NCI-H82 treated with DMSO at 0.1 percent for 48 hours (cell line): Measurements from ENCODE around the gene HMGB1.
A peak's percentile ranks its signal among the peaks of the same experiment; 100 is the strongest.

Source experiments
- DNase-seq: peaks from one replicate; lab custom pipeline; 2025; ENCODE audit not compliant: unreplicated experiment; lab: John Stamatoyannopoulos, UW

The HMGB1 gene

DNA sequence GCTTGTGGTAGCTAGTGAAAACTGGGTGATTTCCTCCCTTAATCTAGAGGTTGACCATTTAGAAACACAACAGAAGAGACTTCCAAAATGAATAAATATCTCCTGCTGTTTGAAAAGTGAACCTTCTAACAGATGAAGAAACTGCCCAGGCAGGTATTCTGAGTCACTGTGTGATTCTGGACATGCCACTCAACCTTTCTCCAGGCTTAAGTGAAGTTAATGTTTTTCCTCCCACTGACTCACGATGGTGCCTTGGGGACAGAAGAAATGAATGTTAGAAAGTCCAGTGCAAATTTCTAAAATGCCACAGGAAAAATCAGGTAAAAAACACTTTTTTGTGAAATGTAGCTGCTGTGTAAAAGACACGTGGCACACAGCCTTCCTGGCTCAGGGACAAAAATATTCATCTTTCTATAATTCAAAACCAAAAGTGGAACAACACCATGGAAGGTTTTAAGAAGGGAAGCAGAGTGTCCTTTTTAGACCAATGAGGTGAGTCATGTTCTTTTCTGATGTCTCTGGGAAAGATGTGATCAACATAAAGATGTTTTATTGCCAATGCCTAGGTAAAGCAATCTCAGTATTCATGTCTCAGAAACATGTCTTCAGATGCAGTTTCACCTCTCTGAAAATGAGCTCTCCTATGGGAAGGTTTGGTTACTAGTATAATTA is 34.3 kb downstream of the HMGB1 start:
- DNase-seq, result no peak

DNA sequence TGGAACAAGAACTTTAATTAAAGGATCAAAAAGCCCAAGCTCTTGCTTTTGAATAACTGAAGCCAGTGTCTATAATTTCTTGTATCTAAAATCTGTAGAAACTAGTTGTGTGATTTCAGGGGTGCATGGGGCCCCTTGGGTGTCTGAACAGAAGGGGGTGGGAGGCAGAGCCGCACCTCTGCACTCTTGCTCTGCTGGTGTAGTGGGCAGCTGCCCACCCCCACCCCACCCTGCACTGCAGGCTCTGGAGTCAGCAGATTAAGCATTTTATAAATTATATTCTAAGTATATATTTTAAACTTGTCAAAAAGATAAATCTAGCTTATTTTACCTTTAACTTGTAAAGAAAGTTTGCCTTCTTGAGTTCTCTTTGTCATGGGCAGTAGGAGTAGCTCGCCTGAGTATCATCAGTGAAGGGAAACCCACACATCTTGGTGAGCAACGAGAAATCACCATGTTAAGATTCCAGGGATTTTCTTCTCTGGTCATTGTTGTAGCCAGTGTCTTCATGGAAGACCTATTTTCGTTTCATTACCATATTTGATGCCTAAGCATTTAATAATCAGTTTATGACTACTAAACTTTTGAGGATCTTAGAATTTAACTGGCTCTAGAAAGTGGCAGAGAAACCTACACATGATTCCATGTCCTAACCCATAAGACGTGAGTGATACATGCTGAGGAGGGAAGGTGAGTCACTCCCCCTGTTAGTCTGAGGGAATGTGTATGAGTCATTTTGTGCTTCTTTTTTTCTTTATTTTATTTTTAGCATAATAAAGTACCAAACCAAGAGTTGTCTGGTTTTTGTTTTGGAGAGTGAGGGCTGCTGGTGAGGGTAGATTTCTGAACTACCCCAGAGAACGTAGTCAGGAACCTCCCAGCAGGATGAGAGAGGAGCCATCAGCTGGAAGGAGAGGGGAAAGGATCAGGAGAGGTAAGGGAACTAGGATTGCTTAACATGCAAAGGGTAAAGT is 35.7 kb downstream of the HMGB1 start:
- DNase-seq, result no peak

GRCh38 chr13:30429235-30429634 is 36.5 kb downstream of the HMGB1 start:
- DNase-seq, result no peak

- DNase-seq, result no peak
These were observed 41.8 kb downstream of the HMGB1 start for GRCh38 chr13:30423891-30424290.

DNA sequence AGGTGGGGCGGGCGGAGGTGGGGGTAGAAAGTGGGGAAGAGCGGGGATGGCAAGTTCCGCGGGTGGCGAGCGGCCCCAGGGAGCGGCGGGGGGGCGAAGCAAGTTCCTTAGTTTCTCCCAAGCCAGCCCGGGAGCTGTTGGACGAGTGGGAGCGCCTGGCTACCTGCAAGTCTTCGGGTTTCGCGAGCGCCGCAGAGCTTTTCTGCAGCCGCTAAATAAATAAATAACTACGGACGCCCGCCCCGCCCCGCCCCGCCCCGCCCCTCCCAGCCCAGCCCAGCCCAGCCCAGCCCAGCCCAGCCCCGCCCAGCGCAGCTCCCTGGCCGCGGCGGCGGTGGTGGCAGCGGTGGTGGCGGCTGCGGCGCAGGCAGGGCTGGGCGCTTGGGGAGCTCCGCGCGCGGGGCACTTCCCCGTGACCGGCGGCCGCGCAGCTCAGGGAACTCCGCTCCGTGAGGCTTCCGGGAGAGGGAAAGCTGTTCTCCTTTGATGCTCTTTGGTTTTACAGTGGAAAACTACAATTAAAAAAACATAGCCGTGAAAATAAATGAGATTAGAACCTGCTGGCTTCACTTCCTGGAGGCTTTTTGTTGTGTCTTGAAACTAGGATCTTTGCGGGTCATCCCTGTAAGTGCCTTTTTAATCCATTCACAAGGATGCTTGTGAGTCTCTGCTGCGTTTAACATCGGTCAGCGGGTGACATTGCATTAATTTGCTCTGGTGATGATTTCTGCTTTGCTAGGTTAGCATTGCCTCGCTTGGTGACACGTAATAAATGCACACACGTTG is 43.5 kb downstream of the HMGB1 start, which contains the start of gene UBE2L5:
UBE2L5 (plus strand) TSS at position 440 of the 786 bp plus-strand sequence. CDS start 5,498 bp downstream, outside the sequence.
- peak; percentile 67 for DNase-seq

DNA sequence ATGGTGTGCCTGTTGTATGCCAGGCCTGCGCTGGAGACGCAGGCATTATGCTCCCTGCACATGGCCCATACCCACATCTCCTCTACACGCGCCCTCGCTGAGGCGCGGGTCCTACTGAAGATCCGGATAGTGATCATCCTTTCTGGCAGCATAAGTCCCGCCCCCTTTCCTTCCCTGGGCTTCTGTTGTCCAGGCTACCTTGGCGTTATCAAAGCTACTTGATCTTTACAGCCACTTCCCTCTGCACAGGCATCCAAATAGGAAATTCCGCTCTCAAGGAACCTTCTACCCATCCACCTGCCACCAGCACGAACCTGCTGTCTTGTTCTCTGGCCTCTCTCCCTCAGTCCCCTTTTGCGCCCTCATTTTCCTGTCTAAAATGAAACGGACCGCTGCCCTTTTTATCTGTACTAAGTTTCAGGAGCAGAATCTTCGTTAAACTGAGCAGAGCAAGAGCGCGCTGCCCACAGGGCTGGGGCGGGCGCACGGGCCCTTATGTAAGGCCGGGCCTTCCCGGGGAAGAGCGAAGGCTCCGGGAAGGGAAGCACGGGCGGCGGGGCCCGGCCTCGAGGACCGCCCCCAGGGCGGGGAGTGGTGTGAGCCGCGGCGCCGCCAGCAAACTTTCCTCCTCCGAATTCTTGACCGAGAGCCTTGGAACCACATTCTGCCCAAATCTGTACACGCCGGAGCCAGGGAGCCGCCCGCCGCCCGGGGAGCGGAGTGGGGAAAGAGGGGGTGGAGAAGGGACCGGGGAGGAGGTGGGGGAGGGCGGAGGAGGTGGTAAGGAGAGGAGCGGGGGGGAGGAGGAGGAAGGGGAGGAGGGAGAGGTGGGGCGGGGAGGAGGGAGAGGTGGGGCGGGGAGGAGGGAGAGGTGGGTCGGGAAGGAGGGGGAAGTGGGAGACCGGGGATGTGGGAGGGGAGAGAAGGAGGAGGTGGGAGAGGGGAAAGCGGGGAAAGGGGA is 44.4 kb downstream of the HMGB1 start:
- peak; percentile 62 for DNase-seq

DNA sequence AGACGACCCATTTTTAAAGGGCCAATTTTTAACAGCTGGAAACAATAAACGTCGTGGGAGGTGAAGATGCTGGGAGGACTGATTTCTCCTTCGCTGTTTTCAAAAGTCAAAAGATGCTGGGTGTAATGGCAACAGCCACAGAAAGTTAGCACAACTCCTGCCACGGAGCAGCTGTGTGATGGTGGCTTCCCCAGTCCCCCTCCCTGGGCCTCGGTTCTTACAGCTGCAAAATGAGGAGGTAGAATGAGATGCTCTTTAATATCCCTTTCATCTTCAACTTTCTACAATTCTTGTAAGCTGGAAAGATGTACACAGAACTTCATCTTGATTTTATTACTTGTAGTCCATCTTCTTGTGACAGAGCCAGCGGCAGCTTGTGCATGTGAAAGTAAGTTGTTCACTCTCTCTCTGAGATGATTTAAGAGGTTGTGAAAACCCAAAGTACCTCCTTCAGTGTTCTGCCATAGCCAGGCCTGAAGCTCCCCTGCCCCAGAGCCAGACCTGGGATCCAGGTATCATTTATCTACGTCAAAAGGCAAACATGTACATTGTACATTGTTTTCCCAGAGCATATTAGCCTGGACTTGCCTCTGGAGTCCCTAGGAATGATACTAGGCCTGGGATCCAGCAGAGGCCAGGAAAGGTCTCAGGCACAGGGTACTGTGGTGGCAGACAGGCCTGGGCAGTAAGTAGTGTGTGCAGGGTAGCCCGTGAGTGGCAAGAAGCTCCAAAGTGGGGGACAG is 46.8 kb downstream of the HMGB1 start:
- no peak for DNase-seq

- DNase-seq, result no peak
These were observed 47.5 kb downstream of the HMGB1 start for GRCh38 chr13:30418075-30418716.

DNA sequence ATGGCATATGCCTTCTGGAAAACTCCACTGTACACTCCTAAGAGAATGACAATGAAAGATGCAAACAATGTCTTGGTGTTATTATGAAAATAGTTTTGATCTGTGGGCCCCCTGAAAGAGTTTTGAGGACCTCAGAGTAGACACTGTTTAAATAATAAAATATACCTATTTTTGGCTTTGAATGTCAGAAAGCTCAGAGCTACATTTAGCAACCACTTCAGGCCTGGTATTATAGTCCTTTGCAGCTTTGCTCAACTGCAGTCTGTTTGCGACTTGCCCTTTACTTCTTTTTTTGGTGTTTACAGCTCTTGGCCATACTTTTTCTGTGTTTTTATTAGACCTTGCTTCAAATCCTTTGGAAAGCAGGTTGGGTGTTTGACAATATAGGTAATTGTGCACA is 49.3 kb downstream of the HMGB1 start:
- DNase-seq, result no peak

DNA sequence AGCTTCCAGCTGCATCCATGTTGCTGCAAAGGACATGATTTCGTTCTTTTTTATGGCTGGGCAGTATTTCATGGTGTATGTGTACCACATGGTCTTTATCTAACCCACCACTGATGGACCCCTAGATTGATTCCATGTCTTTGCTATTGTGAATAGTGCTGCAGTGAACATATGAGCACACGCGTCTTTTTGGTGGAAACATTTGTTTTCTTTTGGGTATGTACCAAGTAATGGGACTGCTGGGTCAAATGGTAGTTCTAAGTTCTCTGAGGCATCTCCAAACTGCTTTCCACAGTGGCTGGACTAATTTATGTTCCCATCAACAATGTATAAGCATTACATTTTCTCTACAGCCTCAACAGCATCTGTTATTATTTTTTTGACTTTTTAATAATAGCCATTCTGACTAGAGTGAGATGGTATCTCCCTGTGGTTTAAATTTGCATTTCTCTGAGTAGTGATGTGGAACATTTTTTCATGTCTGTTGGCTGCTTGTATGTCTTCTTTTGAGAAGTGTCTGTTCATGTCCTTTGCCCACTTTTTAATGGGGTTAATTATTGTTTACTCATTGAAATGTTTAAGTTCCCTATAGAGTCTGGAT is 50.2 kb downstream of the HMGB1 start:
- no peak for DNase-seq

DNA sequence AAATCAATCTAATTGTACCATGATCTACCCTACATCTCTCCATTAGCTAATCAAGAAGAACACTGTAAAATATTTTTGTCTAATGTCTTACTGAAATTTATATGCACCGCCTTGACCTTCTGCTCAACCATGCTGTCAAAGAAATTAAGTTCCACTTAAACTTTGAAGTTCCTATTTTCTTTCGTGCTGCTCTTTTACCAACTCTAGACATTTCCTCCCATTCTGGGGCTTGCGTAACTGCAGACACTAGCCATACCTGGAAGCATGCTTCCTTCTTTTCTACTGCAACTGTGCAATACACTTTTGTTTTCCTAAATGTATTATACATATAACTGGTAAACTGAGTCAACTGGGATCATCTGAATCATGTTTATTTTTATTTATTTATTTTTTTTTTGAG is 51.9 kb downstream of the HMGB1 start:
- no peak for DNase-seq

- DNase-seq, result no peak
These were observed 53.4 kb downstream of the HMGB1 start for GRCh38 chr13:30412346-30412745.

GRCh38 chr13:30410705-30411125 is 55.0 kb downstream of the HMGB1 start:
- no peak for DNase-seq

GRCh38 chr13:30409886-30410704 is 55.6 kb downstream of the HMGB1 start:
- no peak for DNase-seq

GRCh38 chr13:30408319-30409101 is 57.2 kb downstream of the HMGB1 start:
- peak; percentile 46 for DNase-seq

- DNase-seq, result no peak
These were observed 58.8 kb downstream of the HMGB1 start for GRCh38 chr13:30406779-30407416.
